ENCODE data around the gene SAYSD1.

Gene SAYSD1

GRCh38 chr6:39056191-39056590 is 58.8 kb downstream of the SAYSD1 start:
- no peak for DNase-seq

GRCh38 chr6:39055661-39056060 is 59.3 kb downstream of the SAYSD1 start:
- no peak for DNase-seq

GRCh38 chr6:39054577-39055142 is 60.3 kb downstream of the SAYSD1 start:
- no peak for DNase-seq
